ENCODE data around the gene TENT5C. TPM values are rescaled to one million over a fixed set of nuclear protein-coding genes. Genes with fewer than 3 reads are reported as not detected.

The TENT5C gene
- total RNA-seq, 1 experiment from 2014 or later = 19.8 TPM

DNA sequence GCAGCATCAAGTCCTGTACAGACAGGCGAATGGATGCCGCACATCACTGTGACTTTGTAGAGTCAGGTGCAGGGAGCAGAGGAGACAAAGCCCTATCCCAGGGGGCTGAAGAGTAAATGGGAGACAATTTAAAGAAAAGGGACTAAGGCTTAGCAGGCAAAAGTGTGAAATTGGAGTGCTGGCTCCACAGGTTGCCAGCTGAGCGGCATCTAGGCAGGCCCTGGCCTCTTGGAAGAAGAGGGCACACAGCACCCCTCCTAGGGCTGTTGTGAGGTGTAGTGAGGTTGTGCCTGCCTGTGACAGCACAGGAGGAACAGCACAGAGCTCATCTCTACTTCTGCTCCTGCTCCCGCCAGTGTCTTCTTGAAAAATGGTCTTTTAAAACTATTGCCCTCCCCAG is 47.3 kb downstream of the TENT5C start:
- intact Hi-C loops (cut with micrococcal nuclease; ENCODE audit: unreplicated experiment) = no loop called here
- Mint-ChIP-seq H3K27ac (ENCODE audit: unreplicated experiment) (no peak overlapping the region), H3K4me3 (ENCODE audit: unreplicated experiment) (no peak overlapping the region), H3K4me1 (ENCODE audit: low read depth, unreplicated experiment) (peaks cover 24% of the 10 kb centered on the region), H3K27me3 (ENCODE audit: insufficient read depth, unreplicated experiment) (no peaks in the 10 kb centered on the region), H3K9me3 (ENCODE audit: unreplicated experiment) (no peaks in the 10 kb centered on the region), H3K36me3 (ENCODE audit: insufficient read depth, unreplicated experiment) (no peaks in the 10 kb centered on the region)
- Histone ChIP-seq H3K9me3 (no peaks in the 10 kb centered on the region), H3K36me3 (ENCODE audit: control insufficient read depth, insufficient read depth, low read length) (no peaks in the 10 kb centered on the region), H3K4me3 (ENCODE audit: low read depth, low read length) (no peak overlapping the region), H3K4me1 (0 out of 2 replicates have a peak, but pooled peaks cover 10% of the 10 kb centered on the region), H3K27me3 (replicated peaks; ENCODE audit: control insufficient read depth, insufficient read depth, low read length) (no peaks in the 10 kb centered on the region)
- BruUV-seq (replicated peaks) = no TSS peak
- TF ChIP-seq, protein P1, sequence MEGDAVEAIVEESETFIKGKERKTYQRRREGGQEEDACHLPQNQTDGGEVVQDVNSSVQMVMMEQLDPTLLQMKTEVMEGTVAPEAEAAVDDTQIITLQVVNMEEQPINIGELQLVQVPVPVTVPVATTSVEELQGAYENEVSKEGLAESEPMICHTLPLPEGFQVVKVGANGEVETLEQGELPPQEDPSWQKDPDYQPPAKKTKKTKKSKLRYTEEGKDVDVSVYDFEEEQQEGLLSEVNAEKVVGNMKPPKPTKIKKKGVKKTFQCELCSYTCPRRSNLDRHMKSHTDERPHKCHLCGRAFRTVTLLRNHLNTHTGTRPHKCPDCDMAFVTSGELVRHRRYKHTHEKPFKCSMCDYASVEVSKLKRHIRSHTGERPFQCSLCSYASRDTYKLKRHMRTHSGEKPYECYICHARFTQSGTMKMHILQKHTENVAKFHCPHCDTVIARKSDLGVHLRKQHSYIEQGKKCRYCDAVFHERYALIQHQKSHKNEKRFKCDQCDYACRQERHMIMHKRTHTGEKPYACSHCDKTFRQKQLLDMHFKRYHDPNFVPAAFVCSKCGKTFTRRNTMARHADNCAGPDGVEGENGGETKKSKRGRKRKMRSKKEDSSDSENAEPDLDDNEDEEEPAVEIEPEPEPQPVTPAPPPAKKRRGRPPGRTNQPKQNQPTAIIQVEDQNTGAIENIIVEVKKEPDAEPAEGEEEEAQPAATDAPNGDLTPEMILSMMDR (IDR thresholded peaks at IDR 0.05; ENCODE audit: insufficient read depth in 1 of 2, low read depth in 1 of 2, low read length in 1 of 2, severe bottlenecking in 1 of 2, unreplicated experiment in 1 of 2) = no peak
- ChIA-PET CTCF (no interaction called here), POLR2A (no interaction called here)
- no peak for DNase-seq

DNA sequence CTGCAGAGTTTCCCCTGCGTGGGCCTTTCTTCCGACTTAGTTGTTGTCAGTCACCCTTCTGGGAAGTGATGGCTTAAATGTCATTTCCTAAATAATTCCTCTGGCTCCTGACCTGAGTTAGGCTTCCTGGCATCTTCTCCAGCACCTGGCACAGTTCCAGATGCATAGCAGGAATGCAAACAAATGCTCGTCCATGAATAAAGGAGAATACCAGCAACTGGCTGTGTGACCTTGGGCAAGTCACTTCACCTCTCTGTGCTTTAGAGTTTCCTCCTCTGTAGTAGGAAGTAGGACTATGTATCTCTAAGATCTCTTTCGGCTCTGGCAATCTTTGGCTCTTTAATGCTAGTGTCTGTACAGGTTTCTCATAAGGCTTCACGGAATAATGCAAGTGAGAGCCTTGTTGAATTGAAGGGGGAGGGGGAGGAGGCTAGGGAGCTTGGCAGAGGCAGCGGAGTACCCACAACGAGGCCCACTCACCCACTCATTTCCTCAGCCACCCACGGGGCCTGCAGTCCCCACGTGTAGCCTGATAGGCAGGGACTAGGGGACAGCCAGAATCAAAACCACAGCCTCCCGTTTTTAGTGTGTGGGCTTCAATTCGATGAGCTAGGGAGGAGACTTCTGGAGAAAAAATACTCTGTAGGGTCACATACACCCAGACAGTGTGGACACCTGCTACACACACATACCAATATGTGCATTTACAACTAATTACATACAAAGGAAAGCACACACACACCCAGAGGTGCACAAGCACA is 48.1 kb downstream of the TENT5C start:
- no peaks in the 10 kb centered on the region for H3K9me3 ChIP-seq
- Mint-ChIP-seq H3K36me3 (ENCODE audit: insufficient read depth, unreplicated experiment) (no peaks in the 10 kb centered on the region), H3K4me1 (ENCODE audit: low read depth, unreplicated experiment) (peaks cover 24% of the 10 kb centered on the region), H3K4me3 (ENCODE audit: unreplicated experiment) (no peak overlapping the region), H3K27me3 (ENCODE audit: insufficient read depth, unreplicated experiment) (no peaks in the 10 kb centered on the region), H3K9me3 (ENCODE audit: unreplicated experiment) (no peaks in the 10 kb centered on the region), H3K27ac (ENCODE audit: unreplicated experiment) (peak overlapping the region; percentile 53)
- no peak for DNase-seq
- no peak overlapping the region for H3K4me3 ChIP-seq (ENCODE audit: low read depth, low read length)
- H3K4me1 ChIP-seq = 0 out of 2 replicates have a peak, but pooled peaks cover 10% of the 10 kb centered on the region
- intact Hi-C loops (cut with micrococcal nuclease; ENCODE audit: unreplicated experiment) = no loop called here
- ChIA-PET CTCF (no interaction called here), POLR2A (no interaction called here)
- TF ChIP-seq, protein P1 (IDR thresholded peaks at IDR 0.05; ENCODE audit: insufficient read depth in 1 of 2, low read depth in 1 of 2, low read length in 1 of 2, severe bottlenecking in 1 of 2, unreplicated experiment in 1 of 2) = no peak
- no peaks in the 10 kb centered on the region for H3K27me3 ChIP-seq (replicated peaks; ENCODE audit: control insufficient read depth, insufficient read depth, low read length)
- H3K36me3 ChIP-seq (ENCODE audit: control insufficient read depth, insufficient read depth, low read length) = no peaks in the 10 kb centered on the region
- no TSS peak for BruUV-seq (replicated peaks)

DNA sequence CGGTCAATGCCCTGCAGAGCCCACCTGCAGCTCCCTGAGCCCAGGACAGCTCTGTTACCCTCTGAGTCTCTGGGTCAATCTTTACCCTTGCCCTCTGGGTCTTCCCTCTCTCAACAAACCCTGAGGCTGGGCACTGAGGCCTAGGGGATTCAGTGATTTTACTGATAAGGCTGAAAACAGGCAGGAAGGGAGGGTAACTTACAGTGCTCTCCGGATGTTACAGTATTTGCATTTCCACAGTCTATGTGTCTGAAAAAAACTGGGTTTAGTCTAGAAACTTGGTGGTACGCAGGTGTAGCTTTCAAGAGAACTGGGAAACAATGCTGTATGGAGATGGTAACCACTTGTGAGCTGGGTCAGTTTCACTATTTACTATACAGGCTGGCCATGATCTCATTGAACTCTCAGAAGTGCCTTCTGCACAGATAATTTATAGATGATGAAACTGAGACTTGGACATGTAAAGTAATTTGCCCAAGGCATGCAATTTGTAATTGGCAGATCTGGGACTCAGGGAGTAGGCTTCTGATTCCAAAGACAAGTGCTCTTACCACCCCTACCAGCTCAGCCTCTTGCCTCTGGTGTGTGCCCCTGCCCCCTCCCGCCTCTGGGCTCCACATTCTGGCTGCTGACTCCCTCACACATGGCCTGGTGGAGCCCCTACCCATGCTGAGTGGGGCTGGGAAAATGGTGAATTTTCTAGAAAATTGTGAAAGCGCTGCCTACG is 48.8 kb downstream of the TENT5C start:
- no peaks in the 10 kb centered on the region for H3K9me3 ChIP-seq
- H3K36me3 ChIP-seq (ENCODE audit: control insufficient read depth, insufficient read depth, low read length) = no peaks in the 10 kb centered on the region
- H3K27me3 ChIP-seq (replicated peaks; ENCODE audit: control insufficient read depth, insufficient read depth, low read length) = no peaks in the 10 kb centered on the region
- H3K9me3 Mint-ChIP-seq (ENCODE audit: unreplicated experiment) = no peaks in the 10 kb centered on the region
- no TSS peak for BruUV-seq (replicated peaks)
- peaks cover 24% of the 10 kb centered on the region for H3K4me1 Mint-ChIP-seq (ENCODE audit: low read depth, unreplicated experiment)
- 0 out of 2 replicates have a peak, but pooled peaks cover 10% of the 10 kb centered on the region for H3K4me1 ChIP-seq
- no peak overlapping the region for H3K4me3 ChIP-seq (ENCODE audit: low read depth, low read length)
- peak overlapping the region; percentile 53 for H3K27ac Mint-ChIP-seq (ENCODE audit: unreplicated experiment)
- H3K36me3 Mint-ChIP-seq (ENCODE audit: insufficient read depth, unreplicated experiment) = no peaks in the 10 kb centered on the region
- no peaks in the 10 kb centered on the region for H3K27me3 Mint-ChIP-seq (ENCODE audit: insufficient read depth, unreplicated experiment)
- ChIA-PET POLR2A (no interaction called here), CTCF (no interaction called here)
- TF ChIP-seq, protein P1 (IDR thresholded peaks at IDR 0.05; ENCODE audit: insufficient read depth in 1 of 2, low read depth in 1 of 2, low read length in 1 of 2, severe bottlenecking in 1 of 2, unreplicated experiment in 1 of 2) = no peak
- H3K4me3 Mint-ChIP-seq (ENCODE audit: unreplicated experiment) = no peak overlapping the region
- DNase-seq = no peak
- intact Hi-C loops (cut with micrococcal nuclease; ENCODE audit: unreplicated experiment) = no loop called here

Data from Caco-2 (cell line).